Neural cell (in vitro differentiated cells): ENCODE data around the gene ATP5F1A.

ENCODE experiments used
- EZH2 ChIP-seq: fragments of 200-600, 300-800 bp; shearing (Covaris generic), sonication (generic); IDR thresholded peaks from 2 replicates; pipeline ENCODE4 v1.6.1; 2014; ENCODE audit warnings: antibody characterized with exemption, low read length, borderline replicate concordance, mild to moderate bottlenecking; ENCODE audit not compliant: insufficient read depth, poor library complexity, severe bottlenecking
- POLR2AphosphoS5 ChIP-seq: IDR thresholded peaks from 2 replicates; pipeline ENCODE4 v1.6.1; 2012
- RAD21 ChIP-seq: fragments of 450-650 bp; conservative IDR thresholded peaks from 2 replicates; pipeline ENCODE4 v1.6.1; 2014; ENCODE audit warnings: antibody characterized with exemption, mild to moderate bottlenecking, moderate library complexity
- SMC3 ChIP-seq: fragments of 450-650 bp; conservative IDR thresholded peaks from 2 replicates; pipeline ENCODE4 v1.6.1; 2014; ENCODE audit warnings: antibody characterized with exemption, mild to moderate bottlenecking, moderate library complexity; ENCODE audit not compliant: poor library complexity
- TAF1 ChIP-seq: IDR thresholded peaks from 2 replicates; pipeline ENCODE4 v1.6.1; 2012; ENCODE audit warnings: low read depth
- TF ChIP-seq, protein P1 (sequence below): fragments of 450-650 bp; IDR thresholded peaks from 2 replicates; pipeline ENCODE4 v1.5.1; 2014; ENCODE audit warnings: antibody characterized with exemption, mild to moderate bottlenecking, moderate library complexity; ENCODE audit not compliant: poor library complexity, severe bottlenecking
- TF ChIP-seq, protein P2 (sequence below): IDR thresholded peaks from 2 replicates; pipeline ENCODE4 v1.6.1; 2012; ENCODE audit warnings: borderline replicate concordance

DNA sequence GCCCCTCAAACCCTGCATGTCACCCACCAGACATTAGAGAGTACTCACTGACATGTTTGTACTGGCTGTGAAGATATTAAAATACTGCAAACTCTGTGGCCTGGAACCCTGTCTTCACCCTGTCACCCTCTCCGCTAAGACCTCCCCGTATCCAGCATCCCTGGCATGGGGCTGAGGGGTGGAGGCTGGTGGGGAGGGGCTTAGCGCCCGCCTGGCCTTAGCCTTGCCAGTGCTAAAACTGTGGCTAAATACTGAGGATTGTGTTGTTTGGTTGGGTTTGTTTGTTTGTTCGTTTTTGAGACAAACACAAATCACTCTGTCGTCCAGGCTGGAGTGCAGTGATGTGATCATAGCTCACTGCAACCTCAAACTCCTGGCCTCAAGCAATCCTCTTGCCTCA, 27.9 kb downstream of the ATP5F1A start:
- TF ChIP-seq, protein P1, sequence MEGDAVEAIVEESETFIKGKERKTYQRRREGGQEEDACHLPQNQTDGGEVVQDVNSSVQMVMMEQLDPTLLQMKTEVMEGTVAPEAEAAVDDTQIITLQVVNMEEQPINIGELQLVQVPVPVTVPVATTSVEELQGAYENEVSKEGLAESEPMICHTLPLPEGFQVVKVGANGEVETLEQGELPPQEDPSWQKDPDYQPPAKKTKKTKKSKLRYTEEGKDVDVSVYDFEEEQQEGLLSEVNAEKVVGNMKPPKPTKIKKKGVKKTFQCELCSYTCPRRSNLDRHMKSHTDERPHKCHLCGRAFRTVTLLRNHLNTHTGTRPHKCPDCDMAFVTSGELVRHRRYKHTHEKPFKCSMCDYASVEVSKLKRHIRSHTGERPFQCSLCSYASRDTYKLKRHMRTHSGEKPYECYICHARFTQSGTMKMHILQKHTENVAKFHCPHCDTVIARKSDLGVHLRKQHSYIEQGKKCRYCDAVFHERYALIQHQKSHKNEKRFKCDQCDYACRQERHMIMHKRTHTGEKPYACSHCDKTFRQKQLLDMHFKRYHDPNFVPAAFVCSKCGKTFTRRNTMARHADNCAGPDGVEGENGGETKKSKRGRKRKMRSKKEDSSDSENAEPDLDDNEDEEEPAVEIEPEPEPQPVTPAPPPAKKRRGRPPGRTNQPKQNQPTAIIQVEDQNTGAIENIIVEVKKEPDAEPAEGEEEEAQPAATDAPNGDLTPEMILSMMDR = no peak
- TF ChIP-seq POLR2AphosphoS5 (no peak), EZH2 (no peak), RAD21 (no peak), SMC3 (no peak), TAF1 (no peak)
- TF ChIP-seq, protein P2, sequence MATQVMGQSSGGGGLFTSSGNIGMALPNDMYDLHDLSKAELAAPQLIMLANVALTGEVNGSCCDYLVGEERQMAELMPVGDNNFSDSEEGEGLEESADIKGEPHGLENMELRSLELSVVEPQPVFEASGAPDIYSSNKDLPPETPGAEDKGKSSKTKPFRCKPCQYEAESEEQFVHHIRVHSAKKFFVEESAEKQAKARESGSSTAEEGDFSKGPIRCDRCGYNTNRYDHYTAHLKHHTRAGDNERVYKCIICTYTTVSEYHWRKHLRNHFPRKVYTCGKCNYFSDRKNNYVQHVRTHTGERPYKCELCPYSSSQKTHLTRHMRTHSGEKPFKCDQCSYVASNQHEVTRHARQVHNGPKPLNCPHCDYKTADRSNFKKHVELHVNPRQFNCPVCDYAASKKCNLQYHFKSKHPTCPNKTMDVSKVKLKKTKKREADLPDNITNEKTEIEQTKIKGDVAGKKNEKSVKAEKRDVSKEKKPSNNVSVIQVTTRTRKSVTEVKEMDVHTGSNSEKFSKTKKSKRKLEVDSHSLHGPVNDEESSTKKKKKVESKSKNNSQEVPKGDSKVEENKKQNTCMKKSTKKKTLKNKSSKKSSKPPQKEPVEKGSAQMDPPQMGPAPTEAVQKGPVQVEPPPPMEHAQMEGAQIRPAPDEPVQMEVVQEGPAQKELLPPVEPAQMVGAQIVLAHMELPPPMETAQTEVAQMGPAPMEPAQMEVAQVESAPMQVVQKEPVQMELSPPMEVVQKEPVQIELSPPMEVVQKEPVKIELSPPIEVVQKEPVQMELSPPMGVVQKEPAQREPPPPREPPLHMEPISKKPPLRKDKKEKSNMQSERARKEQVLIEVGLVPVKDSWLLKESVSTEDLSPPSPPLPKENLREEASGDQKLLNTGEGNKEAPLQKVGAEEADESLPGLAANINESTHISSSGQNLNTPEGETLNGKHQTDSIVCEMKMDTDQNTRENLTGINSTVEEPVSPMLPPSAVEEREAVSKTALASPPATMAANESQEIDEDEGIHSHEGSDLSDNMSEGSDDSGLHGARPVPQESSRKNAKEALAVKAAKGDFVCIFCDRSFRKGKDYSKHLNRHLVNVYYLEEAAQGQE = no peak
